ENCODE results near the gene PEAK1.
A peak's percentile ranks its signal among the peaks of the same experiment; 100 is the strongest.

PEAK1 gene

DNA sequence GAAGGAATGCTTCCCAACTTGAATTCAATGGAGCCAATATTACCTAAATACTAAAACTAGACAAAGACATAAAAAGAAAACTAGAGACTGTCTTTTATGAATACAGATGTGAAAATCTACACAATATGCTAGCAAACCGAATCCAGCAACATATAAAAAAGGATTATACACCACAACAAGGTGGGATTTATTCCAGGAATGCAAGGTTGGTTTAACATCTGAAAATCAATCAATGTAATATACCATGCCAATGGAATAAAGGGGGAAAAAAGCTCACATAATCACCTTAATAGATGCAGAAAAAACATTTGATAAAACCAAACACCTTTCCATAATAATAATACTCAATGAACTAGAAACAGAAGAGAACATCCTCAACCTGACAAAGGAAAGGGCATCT, 279.7 kb downstream of the PEAK1 start:
- no peak overlapping the region for H3K4ac ChIP-seq (ENCODE audit: low read depth, low read length)
- H2AK5ac ChIP-seq (ENCODE audit: low read length): no peak overlapping the region
- H3K23ac ChIP-seq (ENCODE audit: low read length): no peak overlapping the region
- H2AFZ ChIP-seq (ENCODE audit: insufficient read depth, low read length, poor library complexity): no peak overlapping the region
- no peak overlapping the region for H3K18ac ChIP-seq (ENCODE audit: low read length)
- no peak overlapping the region for H3K4me3 ChIP-seq (ENCODE audit: low read depth, low read length)
- no peak overlapping the region for H4K8ac ChIP-seq (ENCODE audit: low read depth, low read length)
- H4K12ac ChIP-seq (ENCODE audit: low read depth, low read length): no peak overlapping the region
- no peak overlapping the region for H4K91ac ChIP-seq (ENCODE audit: low read depth, low read length)
- WGBS (ENCODE audit: extremely low coverage, insufficient coverage, insufficient read length): no CpG with 5 or more reads among the region's 1 CpG
- no peak overlapping the region for H2BK5ac ChIP-seq (ENCODE audit: low read depth, low read length, poor library complexity)
- no peak overlapping the region for H3K14ac ChIP-seq (ENCODE audit: low read length)
- H3K27ac ChIP-seq (ENCODE audit: low read depth, low read length): no peak overlapping the region
- H3K79me1 ChIP-seq (ENCODE audit: low read length): peaks cover 9% of the 10 kb centered on the region
- H3K9ac ChIP-seq (ENCODE audit: low read length): no peak overlapping the region
- no peak overlapping the region for H2BK12ac ChIP-seq (ENCODE audit: low read length)
- H3K4me2 ChIP-seq (ENCODE audit: low read length): no peak overlapping the region
- no peak for DNase-seq
- peaks cover 0 to 3% of the 10 kb centered on the region in 2 experiments for H3K36me3 ChIP-seq (ENCODE audit: control insufficient read depth in 1 of 2, insufficient read depth in 2 of 2, low read length in 2 of 2)
- no peaks in the 10 kb centered on the region for H3K79me2 ChIP-seq (ENCODE audit: control insufficient read depth, insufficient read depth, low read length, poor library complexity)
- H3K27me3 ChIP-seq (ENCODE audit: insufficient read depth, low read length): no peaks in the 10 kb centered on the region
- no peaks in the 10 kb centered on the region for H3K9me3 ChIP-seq (ENCODE audit: insufficient read depth, low read depth, low read length)
- H3K4me1 ChIP-seq (ENCODE audit: control insufficient read depth in 1 of 2, insufficient read depth in 2 of 2, low read length in 2 of 2): peaks cover 10 to 12% of the 10 kb centered on the region in 2 experiments
- no peak overlapping the region for H2BK120ac ChIP-seq (ENCODE audit: insufficient read depth, low read length, poor library complexity)

DNA sequence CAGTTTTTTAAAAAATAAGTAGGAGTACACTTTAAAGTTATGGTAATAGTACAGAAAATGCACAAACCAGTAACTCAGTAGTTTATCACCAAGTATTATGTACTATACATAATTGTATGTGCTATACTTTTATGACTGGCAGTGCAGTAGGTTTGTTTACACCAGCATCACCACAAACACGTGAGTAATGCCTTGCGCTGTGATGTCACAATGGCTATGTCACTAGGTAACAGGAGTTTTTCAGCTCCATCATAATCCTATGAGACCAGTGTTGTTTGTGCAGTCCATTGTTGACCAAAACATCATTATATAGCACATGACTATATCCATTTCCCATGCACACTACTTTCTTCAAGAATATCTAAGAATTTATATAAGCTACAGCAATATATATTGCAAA, 280.6 kb downstream of the PEAK1 start:
- WGBS (ENCODE audit: extremely low coverage, insufficient coverage, insufficient read length): no CpG with 5 or more reads among the region's 2 CpGs
- no peak overlapping the region for H4K91ac ChIP-seq (ENCODE audit: low read depth, low read length)
- no peak overlapping the region for H3K9ac ChIP-seq (ENCODE audit: low read length)
- H3K4me2 ChIP-seq (ENCODE audit: low read length): no peak overlapping the region
- H4K12ac ChIP-seq (ENCODE audit: low read depth, low read length): no peak overlapping the region
- H3K23ac ChIP-seq (ENCODE audit: low read length): no peak overlapping the region
- peaks cover 6 to 8% of the 10 kb centered on the region in 2 experiments for H3K4me1 ChIP-seq (ENCODE audit: control insufficient read depth in 1 of 2, insufficient read depth in 2 of 2, low read length in 2 of 2)
- no peak overlapping the region for H2BK120ac ChIP-seq (ENCODE audit: insufficient read depth, low read length, poor library complexity)
- H3K27me3 ChIP-seq (ENCODE audit: insufficient read depth, low read length): no peaks in the 10 kb centered on the region
- no peak overlapping the region for H3K4me3 ChIP-seq (ENCODE audit: low read depth, low read length)
- H2BK12ac ChIP-seq (ENCODE audit: low read length): no peak overlapping the region
- H2AFZ ChIP-seq (ENCODE audit: insufficient read depth, low read length, poor library complexity): no peak overlapping the region
- peaks cover 5% of the 10 kb centered on the region for H3K79me1 ChIP-seq (ENCODE audit: low read length)
- no peak overlapping the region for H4K8ac ChIP-seq (ENCODE audit: low read depth, low read length)
- peak; percentile 69 to 84 for DNase-seq
- H3K27ac ChIP-seq (ENCODE audit: low read depth, low read length): no peak overlapping the region
- no peak overlapping the region for H2BK5ac ChIP-seq (ENCODE audit: low read depth, low read length, poor library complexity)
- H3K18ac ChIP-seq (ENCODE audit: low read length): no peak overlapping the region
- H2AK5ac ChIP-seq (ENCODE audit: low read length): no peak overlapping the region
- H3K14ac ChIP-seq (ENCODE audit: low read length): no peak overlapping the region
- no peaks in the 10 kb centered on the region for H3K9me3 ChIP-seq (ENCODE audit: insufficient read depth, low read depth, low read length)
- H3K4ac ChIP-seq (ENCODE audit: low read depth, low read length): no peak overlapping the region
- H3K36me3 ChIP-seq (ENCODE audit: control insufficient read depth in 1 of 2, insufficient read depth in 2 of 2, low read length in 2 of 2): peaks cover 0 to 3% of the 10 kb centered on the region in 2 experiments
- no peaks in the 10 kb centered on the region for H3K79me2 ChIP-seq (ENCODE audit: control insufficient read depth, insufficient read depth, low read length, poor library complexity)

DNA sequence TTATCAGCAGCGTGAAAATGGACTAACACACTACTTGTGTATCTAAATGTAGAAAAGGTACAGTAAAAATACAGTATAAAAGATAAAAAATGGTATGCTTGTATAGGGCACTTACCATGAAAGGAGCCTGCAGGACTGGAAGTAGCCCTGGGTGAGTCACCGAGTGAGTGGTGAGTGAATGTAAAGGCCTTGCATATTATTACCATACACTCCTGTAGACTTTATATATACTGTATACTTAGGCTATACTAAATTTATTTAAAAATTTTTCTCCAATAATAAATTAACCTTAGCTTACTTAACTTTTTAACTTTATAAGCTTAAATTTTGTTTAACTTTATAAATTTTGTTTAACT, 281.8 kb downstream of the PEAK1 start:
- no peak overlapping the region for H2AFZ ChIP-seq (ENCODE audit: insufficient read depth, low read length, poor library complexity)
- peaks cover 0 to 3% of the 10 kb centered on the region in 2 experiments for H3K4me1 ChIP-seq (ENCODE audit: control insufficient read depth in 1 of 2, insufficient read depth in 2 of 2, low read length in 2 of 2)
- H3K27me3 ChIP-seq (ENCODE audit: insufficient read depth, low read length): no peaks in the 10 kb centered on the region
- H3K9ac ChIP-seq (ENCODE audit: low read length): no peak overlapping the region
- no CpG with 5 or more reads among the region's 2 CpGs for WGBS (ENCODE audit: extremely low coverage, insufficient coverage, insufficient read length)
- DNase-seq: peak in 1 of 2 donors; percentile 22
- no peak overlapping the region for H3K23ac ChIP-seq (ENCODE audit: low read length)
- H3K4me3 ChIP-seq (ENCODE audit: low read depth, low read length): no peak overlapping the region
- no peak overlapping the region for H3K27ac ChIP-seq (ENCODE audit: low read depth, low read length)
- H2AK5ac ChIP-seq (ENCODE audit: low read length): no peak overlapping the region
- H3K4me2 ChIP-seq (ENCODE audit: low read length): no peak overlapping the region
- H2BK120ac ChIP-seq (ENCODE audit: insufficient read depth, low read length, poor library complexity): no peak overlapping the region
- H2BK12ac ChIP-seq (ENCODE audit: low read length): no peak overlapping the region
- no peaks in the 10 kb centered on the region for H3K79me2 ChIP-seq (ENCODE audit: control insufficient read depth, insufficient read depth, low read length, poor library complexity)
- H3K4ac ChIP-seq (ENCODE audit: low read depth, low read length): no peak overlapping the region
- H3K18ac ChIP-seq (ENCODE audit: low read length): no peak overlapping the region
- H3K14ac ChIP-seq (ENCODE audit: low read length): no peak overlapping the region
- no peak overlapping the region for H4K12ac ChIP-seq (ENCODE audit: low read depth, low read length)
- H2BK5ac ChIP-seq (ENCODE audit: low read depth, low read length, poor library complexity): no peak overlapping the region
- H3K9me3 ChIP-seq (ENCODE audit: insufficient read depth, low read depth, low read length): peaks cover under 1% of the 10 kb centered on the region
- no peak overlapping the region for H4K8ac ChIP-seq (ENCODE audit: low read depth, low read length)
- peaks cover 2 to 4% of the 10 kb centered on the region in 2 experiments for H3K36me3 ChIP-seq (ENCODE audit: control insufficient read depth in 1 of 2, insufficient read depth in 2 of 2, low read length in 2 of 2)
- H4K91ac ChIP-seq (ENCODE audit: low read depth, low read length): no peak overlapping the region
- H3K79me1 ChIP-seq (ENCODE audit: low read length): no peaks in the 10 kb centered on the region

DNA sequence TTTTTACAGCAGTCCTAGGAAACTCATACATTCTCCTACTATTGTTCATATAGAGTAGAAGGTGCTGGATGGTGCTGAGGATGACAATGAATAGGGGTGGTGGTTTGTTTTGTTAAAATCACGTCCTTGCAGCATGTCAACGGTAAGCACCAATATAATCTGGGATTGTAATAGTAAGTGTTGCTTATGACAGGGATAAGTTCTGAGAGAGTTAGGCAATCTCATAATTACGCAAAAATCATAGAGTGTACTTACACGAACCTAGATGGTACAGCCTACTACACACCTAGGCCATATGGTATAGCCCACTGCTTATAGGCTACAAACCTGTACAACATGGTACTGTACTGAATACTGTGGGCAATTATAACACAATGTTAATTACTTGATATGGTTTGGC, 284.7 kb downstream of the PEAK1 start:
- H2BK12ac ChIP-seq (ENCODE audit: low read length): no peak overlapping the region
- no peaks in the 10 kb centered on the region for H3K4me1 ChIP-seq (ENCODE audit: control insufficient read depth in 1 of 2, insufficient read depth in 2 of 2, low read length in 2 of 2)
- H3K23ac ChIP-seq (ENCODE audit: low read length): no peak overlapping the region
- no peak overlapping the region for H2AFZ ChIP-seq (ENCODE audit: insufficient read depth, low read length, poor library complexity)
- H2BK5ac ChIP-seq (ENCODE audit: low read depth, low read length, poor library complexity): no peak overlapping the region
- no peaks in the 10 kb centered on the region for H3K27me3 ChIP-seq (ENCODE audit: insufficient read depth, low read length)
- DNase-seq: no peak
- peaks cover 6 to 7% of the 10 kb centered on the region in 2 experiments for H3K36me3 ChIP-seq (ENCODE audit: control insufficient read depth in 1 of 2, insufficient read depth in 2 of 2, low read length in 2 of 2)
- no peak overlapping the region for H2BK120ac ChIP-seq (ENCODE audit: insufficient read depth, low read length, poor library complexity)
- H2AK5ac ChIP-seq (ENCODE audit: low read length): no peak overlapping the region
- no peak overlapping the region for H3K27ac ChIP-seq (ENCODE audit: low read depth, low read length)
- no peak overlapping the region for H3K4me2 ChIP-seq (ENCODE audit: low read length)
- no peak overlapping the region for H3K14ac ChIP-seq (ENCODE audit: low read length)
- no CpG with 5 or more reads among the region's 4 CpGs for WGBS (ENCODE audit: extremely low coverage, insufficient coverage, insufficient read length)
- no peak overlapping the region for H3K4me3 ChIP-seq (ENCODE audit: low read depth, low read length)
- H3K4ac ChIP-seq (ENCODE audit: low read depth, low read length): no peak overlapping the region
- H4K8ac ChIP-seq (ENCODE audit: low read depth, low read length): no peak overlapping the region
- no peak overlapping the region for H4K91ac ChIP-seq (ENCODE audit: low read depth, low read length)
- no peak overlapping the region for H3K18ac ChIP-seq (ENCODE audit: low read length)
- no peaks in the 10 kb centered on the region for H3K79me2 ChIP-seq (ENCODE audit: control insufficient read depth, insufficient read depth, low read length, poor library complexity)
- no peak overlapping the region for H3K9ac ChIP-seq (ENCODE audit: low read length)
- H3K9me3 ChIP-seq (ENCODE audit: insufficient read depth, low read depth, low read length): peaks cover 3% of the 10 kb centered on the region
- H4K12ac ChIP-seq (ENCODE audit: low read depth, low read length): no peak overlapping the region
- H3K79me1 ChIP-seq (ENCODE audit: low read length): no peaks in the 10 kb centered on the region

Data from trophoblast cell (in vitro differentiated cells and primary cell).